IPS-18a (cell line): Measurements from ENCODE around the gene MYO5B.

ENCODE experiments used
- H3K27ac ChIP-seq: one replicate; pipeline ENCODE4 v1.5.1; 2013; ENCODE audit warnings: low read length
- H3K27me3 ChIP-seq: one replicate; pipeline ENCODE4 v1.6.1; 2013; ENCODE audit warnings: mild to moderate bottlenecking, low read length; ENCODE audit not compliant: control insufficient read depth, insufficient read depth
- H3K36me3 ChIP-seq: one replicate; pipeline ENCODE4 v1.6.1; 2013; ENCODE audit warnings: low read depth, low read length; ENCODE audit not compliant: control insufficient read depth
- H3K4me1 ChIP-seq: one replicate; pipeline ENCODE4 v1.6.1; 2013; ENCODE audit warnings: low read depth, low read length; ENCODE audit not compliant: control insufficient read depth
- H3K4me3 ChIP-seq: one replicate; pipeline ENCODE4 v1.5.1; 2013; ENCODE audit warnings: low read length
- H3K9ac ChIP-seq: one replicate; pipeline ENCODE4 v1.6.1; 2013; ENCODE audit warnings: mild to moderate bottlenecking, low read length, moderate library complexity
- H3K9me3 ChIP-seq: one replicate; pipeline ENCODE4 v1.6.1; 2013; ENCODE audit warnings: low read depth, low read length; ENCODE audit not compliant: control insufficient read depth

Gene MYO5B

DNA sequence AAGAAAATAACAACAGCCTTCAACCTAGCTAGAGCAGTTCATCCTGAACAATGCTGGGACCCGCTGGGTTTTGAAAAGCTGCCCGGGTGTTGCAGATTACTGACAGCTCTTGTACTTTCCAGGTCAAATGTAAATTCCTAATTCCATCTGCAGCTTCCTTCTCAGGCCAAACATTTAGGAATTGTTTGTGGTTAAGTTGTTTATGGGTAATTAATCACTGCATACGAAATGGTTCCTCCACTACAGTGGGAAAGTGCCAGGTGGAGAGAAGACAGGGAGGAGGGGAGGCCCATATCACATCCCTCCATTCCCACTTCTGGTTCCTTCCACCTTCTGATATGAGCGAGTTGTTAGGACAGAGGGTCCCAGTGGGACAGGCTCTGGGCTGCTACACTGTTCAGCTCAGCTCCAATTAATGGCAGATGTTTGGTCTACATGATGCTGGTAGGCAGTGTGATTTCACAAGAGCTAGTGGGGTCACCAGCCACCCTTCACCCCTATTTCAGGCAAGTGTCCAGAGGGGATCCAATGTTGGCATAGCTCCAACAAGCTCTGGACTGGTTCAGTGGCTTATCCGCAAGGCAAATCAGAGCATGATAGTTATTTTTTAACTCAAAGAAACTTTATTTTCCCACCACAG is 268.7 kb downstream of the MYO5B start:
- Histone ChIP-seq H3K27me3 (no peaks in the 10 kb centered on the region), H3K4me1 (no peaks in the 10 kb centered on the region), H3K9me3 (no peaks in the 10 kb centered on the region), H3K4me3 (no peak overlapping the region), H3K9ac (no peak overlapping the region), H3K27ac (no peak overlapping the region), H3K36me3 (no peaks in the 10 kb centered on the region)

GRCh38 chr18:49924293-49924983 is 270.5 kb downstream of the MYO5B start:
- Histone ChIP-seq H3K4me1 (no peaks in the 10 kb centered on the region), H3K4me3 (no peak overlapping the region), H3K27ac (no peak overlapping the region), H3K9ac (no peak overlapping the region), H3K9me3 (no peaks in the 10 kb centered on the region), H3K27me3 (no peaks in the 10 kb centered on the region), H3K36me3 (no peaks in the 10 kb centered on the region)

- no peaks in the 10 kb centered on the region for H3K27me3 ChIP-seq
- no peaks in the 10 kb centered on the region for H3K9me3 ChIP-seq
- H3K36me3 ChIP-seq = no peaks in the 10 kb centered on the region
- H3K4me1 ChIP-seq = no peaks in the 10 kb centered on the region
- H3K9ac ChIP-seq = no peak overlapping the region
- no peak overlapping the region for H3K4me3 ChIP-seq
- no peak overlapping the region for H3K27ac ChIP-seq
Observed at GRCh38 chr18:49922228-49922627, 272.7 kb downstream of the MYO5B start.

DNA sequence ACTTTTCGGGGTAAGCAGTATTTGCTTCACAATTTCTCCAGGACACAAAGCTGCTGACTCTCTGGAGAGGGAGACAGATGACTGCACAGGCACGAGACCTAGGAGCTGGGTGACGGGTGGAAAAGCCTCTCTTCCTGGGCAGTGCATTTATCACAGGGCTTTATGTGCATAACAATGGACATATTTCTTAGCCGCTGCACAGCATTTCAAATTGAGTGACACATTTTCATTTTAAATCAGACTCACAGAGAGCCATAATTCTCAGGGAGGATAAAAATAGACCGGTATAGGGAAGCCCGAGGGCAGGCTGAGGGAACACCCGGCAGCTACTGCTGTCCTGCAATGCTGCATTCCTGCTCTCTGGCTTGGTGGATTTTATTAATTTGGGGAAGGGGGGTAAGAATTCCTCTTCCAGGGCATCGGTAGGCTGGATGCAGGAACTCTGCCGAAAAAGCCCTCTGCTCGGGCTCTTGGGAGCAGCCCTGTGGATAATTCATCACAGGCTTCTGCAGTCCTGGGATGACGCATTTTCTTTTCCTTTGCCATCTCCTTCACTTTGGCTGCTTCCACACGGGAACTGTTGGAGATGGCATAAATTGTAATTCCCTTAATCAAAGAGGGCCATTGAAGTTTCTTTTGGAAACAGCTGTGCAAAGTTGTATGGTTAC is 273.5 kb downstream of the MYO5B start:
- Histone ChIP-seq H3K27ac (no peak overlapping the region), H3K27me3 (no peaks in the 10 kb centered on the region), H3K9ac (no peak overlapping the region), H3K36me3 (no peaks in the 10 kb centered on the region), H3K4me1 (no peaks in the 10 kb centered on the region), H3K4me3 (no peak overlapping the region), H3K9me3 (no peaks in the 10 kb centered on the region)

- no peak overlapping the region for H3K4me3 ChIP-seq
- H3K36me3 ChIP-seq = no peaks in the 10 kb centered on the region
- H3K9me3 ChIP-seq = no peaks in the 10 kb centered on the region
- H3K4me1 ChIP-seq = no peaks in the 10 kb centered on the region
- H3K9ac ChIP-seq = no peak overlapping the region
- H3K27ac ChIP-seq = no peak overlapping the region
- H3K27me3 ChIP-seq = no peaks in the 10 kb centered on the region
Observed at GRCh38 chr18:49920731-49921130, 274.2 kb downstream of the MYO5B start.

DNA sequence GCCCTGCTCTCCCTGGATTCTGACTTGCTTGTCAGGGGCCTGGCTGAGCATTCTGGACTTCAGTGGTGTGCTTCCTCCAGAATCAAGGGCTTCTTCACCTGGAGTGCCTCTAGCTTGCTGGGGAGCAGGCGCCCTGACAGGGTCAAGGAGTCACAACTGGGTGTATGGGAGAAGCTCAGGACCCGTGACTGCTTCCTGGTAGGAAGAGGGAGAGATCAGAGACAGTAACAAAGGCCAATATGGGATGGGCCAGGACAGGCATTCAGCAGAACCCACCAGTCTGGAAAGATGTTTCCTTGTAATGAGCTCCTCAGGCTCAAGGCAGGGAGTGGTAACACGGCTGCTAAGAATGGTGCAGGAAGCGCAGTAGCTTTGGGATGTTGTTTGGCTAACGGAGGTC is 277.2 kb downstream of the MYO5B start:
- Histone ChIP-seq H3K9ac (no peak overlapping the region), H3K9me3 (no peaks in the 10 kb centered on the region), H3K36me3 (no peaks in the 10 kb centered on the region), H3K4me3 (no peak overlapping the region), H3K4me1 (no peaks in the 10 kb centered on the region), H3K27ac (no peak overlapping the region), H3K27me3 (no peaks in the 10 kb centered on the region)

- no peak overlapping the region for H3K9ac ChIP-seq
- H3K4me1 ChIP-seq = no peaks in the 10 kb centered on the region
- H3K27me3 ChIP-seq = no peaks in the 10 kb centered on the region
- H3K9me3 ChIP-seq = no peaks in the 10 kb centered on the region
- no peak overlapping the region for H3K4me3 ChIP-seq
- H3K36me3 ChIP-seq = no peaks in the 10 kb centered on the region
- H3K27ac ChIP-seq = no peak overlapping the region
Observed at GRCh38 chr18:49915352-49915751, 279.6 kb downstream of the MYO5B start.

- Histone ChIP-seq H3K36me3 (no peaks in the 10 kb centered on the region), H3K27ac (no peak overlapping the region), H3K9ac (no peak overlapping the region), H3K27me3 (no peaks in the 10 kb centered on the region), H3K9me3 (no peaks in the 10 kb centered on the region), H3K4me1 (no peaks in the 10 kb centered on the region), H3K4me3 (no peak overlapping the region)
Observed at GRCh38 chr18:49913221-49913620, 281.7 kb downstream of the MYO5B start.

DNA sequence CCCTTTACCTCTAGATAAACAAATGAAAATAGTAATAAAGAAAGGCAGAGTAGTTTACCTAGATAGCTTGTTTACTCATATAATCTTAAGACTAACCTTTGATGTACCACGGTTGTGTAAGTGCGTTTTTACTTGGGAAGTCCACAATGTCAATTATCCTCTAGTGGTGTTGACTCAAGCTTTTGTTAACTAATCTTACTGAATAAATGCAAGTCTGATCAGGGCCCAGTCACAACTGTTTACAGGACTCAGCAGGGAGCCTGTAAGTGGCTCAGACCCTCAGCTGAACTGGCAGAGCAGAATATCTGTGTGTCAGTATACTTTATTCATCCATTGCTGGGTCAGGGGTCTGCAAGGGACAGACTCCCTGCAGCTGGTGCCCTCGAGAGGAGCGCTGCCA is 283.5 kb downstream of the MYO5B start:
- no peaks in the 10 kb centered on the region for H3K4me1 ChIP-seq
- no peaks in the 10 kb centered on the region for H3K27me3 ChIP-seq
- no peaks in the 10 kb centered on the region for H3K36me3 ChIP-seq
- no peak overlapping the region for H3K4me3 ChIP-seq
- no peaks in the 10 kb centered on the region for H3K9me3 ChIP-seq
- no peak overlapping the region for H3K27ac ChIP-seq
- H3K9ac ChIP-seq = no peak overlapping the region

GRCh38 chr18:49910986-49911385 is 284.0 kb downstream of the MYO5B start:
- H3K36me3 ChIP-seq = no peaks in the 10 kb centered on the region
- no peaks in the 10 kb centered on the region for H3K9me3 ChIP-seq
- no peak overlapping the region for H3K27ac ChIP-seq
- H3K27me3 ChIP-seq = no peaks in the 10 kb centered on the region
- H3K9ac ChIP-seq = no peak overlapping the region
- no peak overlapping the region for H3K4me3 ChIP-seq
- no peaks in the 10 kb centered on the region for H3K4me1 ChIP-seq

- no peaks in the 10 kb centered on the region for H3K36me3 ChIP-seq
- H3K4me1 ChIP-seq = no peaks in the 10 kb centered on the region
- H3K4me3 ChIP-seq = no peak overlapping the region
- no peak overlapping the region for H3K27ac ChIP-seq
- H3K9ac ChIP-seq = no peak overlapping the region
- H3K27me3 ChIP-seq = no peaks in the 10 kb centered on the region
- no peaks in the 10 kb centered on the region for H3K9me3 ChIP-seq
Observed at GRCh38 chr18:49910019-49910418, 284.9 kb downstream of the MYO5B start.
